Panc1 (cell line): ENCODE data around the gene SSX2B. TPM values are rescaled to one million over a fixed set of nuclear protein-coding genes. Genes with fewer than 3 reads are reported as not detected.
"Not testable (repeated sequence)": the region's sequence is repeated elsewhere in the genome, so short reads cannot be mapped to it uniquely, and the experiment has no call there.

Experiments used
- ATAC-seq: fragments of 200-7000 bp; cut with Tn5 transposase; 2 replicates; pipeline ENCODE4 v1.9.1; 2020; ENCODE audit warnings: mild to moderate bottlenecking, moderate library complexity
- Bru-seq: library from RNA; stranded (reverse); fragments of 400-500 nt; gene quantifications from one replicate; lab custom pipeline; 2021; lab: Mats Ljungman, UMichigan
- BruChase-seq, 2 experiments: library from RNA; stranded (reverse); fragments of 400-500 nt; gene quantifications; one replicate each; lab custom pipeline; 2021; lab: Mats Ljungman, UMichigan
- BruUV-seq: library from RNA; stranded (reverse); fragments of 400-500 nt; replicated peaks from 2 replicates; lab custom pipeline; 2021; lab: Mats Ljungman, UMichigan
- CTCF ChIA-PET: fragments of 300-600 bp; sonication (Branson Sonifier 250); formaldehyde crosslinking; loops from one replicate; lab custom pipeline; 2022; ENCODE audit warnings: antibody characterized with exemption; lab: Charles Lee
- POLR2A ChIA-PET: fragments of 300-600 bp; sonication (Branson Sonifier 250); formaldehyde crosslinking; loops from one replicate; lab custom pipeline; 2022; ENCODE audit warnings: antibody characterized with exemption; lab: Charles Lee
- DNase-seq: peaks from one replicate; pipeline ENCODE4 v3.0.0-alpha.2; 2010; ENCODE audit warnings: low read depth, low spot score
- H3K27ac ChIP-seq: 2 replicates; pipeline ENCODE4 v1.5.1; 2011; ENCODE audit warnings: mild to moderate bottlenecking, low read length, inconsistent platforms
- H3K27me3 ChIP-seq: fragments of 200-500 bp; sonication (Bioruptor generic); 2 replicates; pipeline ENCODE4 v1.6.0; 2014; ENCODE audit warnings: low read length, inconsistent platforms; ENCODE audit not compliant: control insufficient read depth, insufficient read depth
- H3K36me3 ChIP-seq: fragments of 200-500 bp; sonication (Bioruptor generic); 2 replicates; pipeline ENCODE4 v1.5.1; 2014; ENCODE audit warnings: inconsistent platforms, mild to moderate bottlenecking, low read length, moderate library complexity; ENCODE audit not compliant: control insufficient read depth, insufficient read depth
- H3K4me1 ChIP-seq: 2 replicates; pipeline ENCODE4 v1.5.1; 2011; ENCODE audit warnings: inconsistent platforms, mild to moderate bottlenecking, low read length, moderate library complexity; ENCODE audit not compliant: control insufficient read depth, insufficient read depth
- H3K4me3 ChIP-seq, 2 experiments: 2 replicates each; pipeline ENCODE4 v1.5.1; 2011 to 2012; ENCODE audit warnings: low read depth in 2 of 2, low read length in 2 of 2, mild to moderate bottlenecking in 2 of 2, inconsistent platforms in 1 of 2, moderate library complexity in 1 of 2
- H3K9me3 ChIP-seq: fragments of 200-500 bp; sonication (Bioruptor generic); 2 replicates; pipeline ENCODE4 v1.5.1; 2014; ENCODE audit warnings: low read depth, mild to moderate bottlenecking, inconsistent platforms, low read length, moderate library complexity; ENCODE audit not compliant: control insufficient read depth, insufficient read depth
- in situ Hi-C: cut with HindIII; loops from 2 replicates; pipeline ENCODE4 v1.10.0; 2016; ENCODE audit warnings: low sequenced_read_pairs, low pct_unique_long_range_greater_than_20kb
- intact Hi-C: fragments of 100-400 bp; cut with micrococcal nuclease; formaldehyde crosslinking; loops from one replicate; pipeline ENCODE4 v1.10.0; 2022; ENCODE audit not compliant: unreplicated experiment
- long read RNA-seq: library from polyadenylated mRNA; unstranded; transcript quantifications from one replicate; pipeline ENCODE4 v2.0.0, GENCODE V29; 2021; ENCODE audit not compliant: unreplicated experiment
- polyA plus RNA-seq: library from polyadenylated mRNA; unstranded; fragments of >200 nt; gene quantifications from one replicate; pipeline ENCODE4 v1.2.1, GENCODE V29; 2012; ENCODE audit warnings: missing spikeins; ENCODE audit not compliant: insufficient read length
- total RNA-seq: library from RNA; stranded (reverse); gene quantifications from one replicate; pipeline ENCODE4 v1.2.1, GENCODE V29; 2021; ENCODE audit not compliant: unreplicated experiment

Gene SSX2B
- total RNA-seq (not detected), Bru-seq, nascent RNA (not detected), BruChase-seq, experiment 1, labeled RNA remaining after a 2-hour chase (not detected), BruChase-seq, experiment 2, labeled RNA remaining after a 6-hour chase (not detected)
- not detected for polyA plus RNA-seq
- long read RNA-seq = 0 reads

GRCh38 chrX:52750952-52751351, at the start of gene SSX2B:
TSS of gene SSX2B (plus strand) at chrX:52751252. CDS start at chrX:52752681, 1,429 bp downstream.
- H3K36me3 ChIP-seq, POLR2A ChIA-PET, BruUV-seq, in situ Hi-C loops, CTCF ChIA-PET, H3K27me3 ChIP-seq, ATAC-seq, intact Hi-C loops, H3K4me3 ChIP-seq, H3K27ac ChIP-seq, H3K9me3 ChIP-seq, DNase-seq, H3K4me1 ChIP-seq: not testable (repeated sequence)

- DNase-seq, H3K4me3 ChIP-seq, CTCF ChIA-PET, H3K27me3 ChIP-seq, in situ Hi-C loops, POLR2A ChIA-PET, ATAC-seq, H3K9me3 ChIP-seq, intact Hi-C loops, H3K27ac ChIP-seq, H3K4me1 ChIP-seq, H3K36me3 ChIP-seq, BruUV-seq: not testable (repeated sequence)
Measured at GRCh38 chrX:52707078-52707477, 44.0 kb upstream of the SSX2B start, which contains the start of gene SSX2. TSS of gene SSX2 (minus strand) at chrX:52707178. CDS start at chrX:52705749, 1,429 bp downstream.

GRCh38 chrX:52765983-52766382, 14.9 kb downstream of the SSX2B start:
- in situ Hi-C loops, H3K4me1 ChIP-seq, H3K36me3 ChIP-seq, H3K4me3 ChIP-seq, POLR2A ChIA-PET, H3K27me3 ChIP-seq, H3K27ac ChIP-seq, BruUV-seq, intact Hi-C loops, CTCF ChIA-PET, DNase-seq, ATAC-seq, H3K9me3 ChIP-seq: not testable (repeated sequence)

- H3K27me3 ChIP-seq, ATAC-seq: not testable (repeated sequence)
Measured at GRCh38 chrX:52773504-52773903, 22.5 kb downstream of the SSX2B start.

GRCh38 chrX:52797327-52797726, 46.3 kb downstream of the SSX2B start, which contains the start of gene SPANXN5:
TSS of gene SPANXN5 (minus strand) at chrX:52797427. CDS start at chrX:52797348, 79 bp downstream.
- ATAC-seq, H3K27ac ChIP-seq, H3K4me3 ChIP-seq, H3K4me1 ChIP-seq, POLR2A ChIA-PET, CTCF ChIA-PET, in situ Hi-C loops, intact Hi-C loops, DNase-seq, BruUV-seq, H3K27me3 ChIP-seq, H3K9me3 ChIP-seq, H3K36me3 ChIP-seq: not testable (repeated sequence)

More at GRCh38 chrX:52773504-52773903, 22.5 kb downstream of the SSX2B start:
- H3K4me3 ChIP-seq, H3K27ac ChIP-seq, H3K4me1 ChIP-seq, in situ Hi-C loops, POLR2A ChIA-PET, H3K36me3 ChIP-seq, DNase-seq, intact Hi-C loops, CTCF ChIA-PET, BruUV-seq, H3K9me3 ChIP-seq: not testable (repeated sequence)

GRCh38 chrX:52804876-52805275, 53.8 kb downstream of the SSX2B start:
- H3K27ac ChIP-seq, BruUV-seq, H3K4me3 ChIP-seq, H3K9me3 ChIP-seq, ATAC-seq, in situ Hi-C loops, H3K4me1 ChIP-seq, H3K27me3 ChIP-seq, intact Hi-C loops, CTCF ChIA-PET, POLR2A ChIA-PET, H3K36me3 ChIP-seq, DNase-seq: not testable (repeated sequence)
